Measurements from ENCODE around the gene ART3. TPM values are rescaled to one million over a fixed set of nuclear protein-coding genes. Genes with fewer than 3 reads are reported as not detected.

ART3 gene
- total RNA-seq (2014; rRNA removed; shearing (Covaris generic)): not detected in 2 replicates
- not detected in 2 replicates for polyA plus RNA-seq (2016; fragmentation: Nextera tagmentation; extraction: Ambion mirVana)

GRCh38 chr4:76074468-76074867 is at the start of gene ART3:
Gene ART3 (plus strand): TSS chr4:76074709. CDS start chr4:76075890, 1,181 bp downstream.
- H3K4me2 ChIP-seq (ENCODE audit: unreplicated experiment): no peak within 1 kb of the TSS
- no peaks in the 10 kb centered on the region for H3F3A ChIP-seq (ENCODE audit: insufficient read depth)
- H3K27me3 ChIP-seq (replicated peaks; ENCODE audit: insufficient read depth): peaks cover 5% of the 10 kb centered on the region; the same call in 1 of the 2 replicates
- H3K4me1 ChIP-seq (ENCODE audit: insufficient read depth): no peaks in the 10 kb centered on the region
- H2AFZ ChIP-seq: 0 out of 2 replicates have a peak within 1 kb of the TSS, but pooled peaks have one; percentile 11
- TF ChIP-seq EZH2 (IDR thresholded peaks at IDR 0.05; ENCODE audit: insufficient read depth, poor library complexity, severe bottlenecking) (no peak), EZH2phosphoT487 (IDR thresholded peaks at IDR 0.05; ENCODE audit: insufficient read depth, low read depth) (no peak)
- no peak within 1 kb of the TSS for H3K9ac ChIP-seq
- H3K9me3 ChIP-seq (ENCODE audit: low read depth): no peaks in the 10 kb centered on the region
- H3K9me2 ChIP-seq (ENCODE audit: insufficient read depth): no peaks in the 10 kb centered on the region
- no peaks in the 10 kb centered on the region for H3K79me2 ChIP-seq (ENCODE audit: insufficient read depth)
- 69 to 76% methylated on average over 1 of the region's 1 CpG for WGBS, 2 experiments (ENCODE audit: low coverage in 1 of 2, low lambda C conversion rate in 2 of 2, missing lambda C conversion rate in 2 of 2)
- H4K20me1 ChIP-seq (ENCODE audit: insufficient read depth): no peaks in the 10 kb centered on the region
- in situ Hi-C loops (cut with MboI): no loop called here
- DNase-seq: no peak
- H3K4me3 ChIP-seq: no peak within 1 kb of the TSS
- H3K36me3 ChIP-seq (ENCODE audit: low read depth): no peaks in the 10 kb centered on the region
- no peak within 1 kb of the TSS for H3K27ac ChIP-seq

GRCh38 chr4:76028350-76028765 is 46.2 kb upstream of the ART3 start:
- H3K4me3 ChIP-seq: no peak overlapping the region
- H3K27me3 ChIP-seq (replicated peaks; ENCODE audit: insufficient read depth): peaks cover 31% of the 10 kb centered on the region
- H3F3A ChIP-seq (ENCODE audit: insufficient read depth): no peaks in the 10 kb centered on the region
- H3K9ac ChIP-seq: no peak overlapping the region
- DNase-seq: no peak
- TF ChIP-seq EZH2phosphoT487 (IDR thresholded peaks at IDR 0.05; ENCODE audit: insufficient read depth, low read depth) (no peak), EZH2 (IDR thresholded peaks at IDR 0.05; ENCODE audit: insufficient read depth, poor library complexity, severe bottlenecking) (no peak)
- no peaks in the 10 kb centered on the region for H4K20me1 ChIP-seq (ENCODE audit: insufficient read depth)
- H3K9me2 ChIP-seq (ENCODE audit: insufficient read depth): no peaks in the 10 kb centered on the region
- no peaks in the 10 kb centered on the region for H3K79me2 ChIP-seq (ENCODE audit: insufficient read depth)
- H3K36me3 ChIP-seq (ENCODE audit: low read depth): no peaks in the 10 kb centered on the region
- no peak overlapping the region for H3K27ac ChIP-seq
- no peaks in the 10 kb centered on the region for H3K9me3 ChIP-seq (ENCODE audit: low read depth)
- no peak overlapping the region for H2AFZ ChIP-seq
- in situ Hi-C loops (cut with MboI): no loop called here
- no peaks in the 10 kb centered on the region for H3K4me1 ChIP-seq (ENCODE audit: insufficient read depth)
- WGBS, 2 experiments (ENCODE audit: low coverage in 1 of 2, low lambda C conversion rate in 2 of 2, missing lambda C conversion rate in 2 of 2): 68 to 69% methylated on average over 6 of the region's 6 CpGs
- H3K4me2 ChIP-seq (ENCODE audit: unreplicated experiment): no peak overlapping the region

GRCh38 chr4:76029300-76029699 is 45.2 kb upstream of the ART3 start:
- Histone ChIP-seq H3K9ac (no peak overlapping the region), H3K36me3 (ENCODE audit: low read depth) (no peaks in the 10 kb centered on the region), H4K20me1 (ENCODE audit: insufficient read depth) (no peaks in the 10 kb centered on the region), H3K4me2 (ENCODE audit: unreplicated experiment) (no peak overlapping the region), H3K27me3 (replicated peaks; ENCODE audit: insufficient read depth) (peaks cover 32% of the 10 kb centered on the region), H2AFZ (no peak overlapping the region), H3K9me3 (ENCODE audit: low read depth) (no peaks in the 10 kb centered on the region), H3F3A (ENCODE audit: insufficient read depth) (no peaks in the 10 kb centered on the region), H3K27ac (no peak overlapping the region), H3K4me1 (ENCODE audit: insufficient read depth) (no peaks in the 10 kb centered on the region), H3K4me3 (no peak overlapping the region), H3K79me2 (ENCODE audit: insufficient read depth) (no peaks in the 10 kb centered on the region), H3K9me2 (ENCODE audit: insufficient read depth) (no peaks in the 10 kb centered on the region)
- in situ Hi-C loops (cut with MboI): no loop called here
- DNase-seq: no peak
- TF ChIP-seq EZH2 (IDR thresholded peaks at IDR 0.05; ENCODE audit: insufficient read depth, poor library complexity, severe bottlenecking) (no peak), EZH2phosphoT487 (IDR thresholded peaks at IDR 0.05; ENCODE audit: insufficient read depth, low read depth) (no peak)
- WGBS, 2 experiments (ENCODE audit: low coverage in 1 of 2, low lambda C conversion rate in 2 of 2, missing lambda C conversion rate in 2 of 2): 20 to 24% methylated on average over 2 of the region's 2 CpGs

- in situ Hi-C loops (cut with MboI): no loop called here
- Histone ChIP-seq H3K79me2 (ENCODE audit: insufficient read depth) (no peaks in the 10 kb centered on the region), H3K27ac (no peak overlapping the region), H3K9ac (no peak overlapping the region), H3K27me3 (replicated peaks; ENCODE audit: insufficient read depth) (0 out of 2 replicates have a peak, but pooled peaks cover 7% of the 10 kb centered on the region), H3K4me3 (no peak overlapping the region), H3F3A (ENCODE audit: insufficient read depth) (no peaks in the 10 kb centered on the region), H3K9me2 (ENCODE audit: insufficient read depth) (no peaks in the 10 kb centered on the region), H3K4me2 (ENCODE audit: unreplicated experiment) (no peak overlapping the region), H3K9me3 (ENCODE audit: low read depth) (no peaks in the 10 kb centered on the region), H2AFZ (no peak overlapping the region), H4K20me1 (ENCODE audit: insufficient read depth) (no peaks in the 10 kb centered on the region), H3K4me1 (ENCODE audit: insufficient read depth) (no peaks in the 10 kb centered on the region), H3K36me3 (ENCODE audit: low read depth) (no peaks in the 10 kb centered on the region)
- DNase-seq: no peak
- 6 to 8% methylated on average over 3 of the region's 3 CpGs for WGBS, 2 experiments (ENCODE audit: low coverage in 1 of 2, low lambda C conversion rate in 2 of 2, missing lambda C conversion rate in 2 of 2)
- TF ChIP-seq EZH2 (IDR thresholded peaks at IDR 0.05; ENCODE audit: insufficient read depth, poor library complexity, severe bottlenecking) (no peak), EZH2phosphoT487 (IDR thresholded peaks at IDR 0.05; ENCODE audit: insufficient read depth, low read depth) (no peak)
These were observed 39.4 kb upstream of the ART3 start for GRCh38 chr4:76035141-76035540.

All from GM23248 (cell line).